Activated naive CD4-positive, alpha-beta T cell (primary cell): ENCODE measurements around the gene ARNT2.

Experiments
- DNase-seq, 4 experiments: peaks; one replicate each; lab custom pipeline; 2025; lab: John Stamatoyannopoulos, UW

Gene ARNT2

DNA sequence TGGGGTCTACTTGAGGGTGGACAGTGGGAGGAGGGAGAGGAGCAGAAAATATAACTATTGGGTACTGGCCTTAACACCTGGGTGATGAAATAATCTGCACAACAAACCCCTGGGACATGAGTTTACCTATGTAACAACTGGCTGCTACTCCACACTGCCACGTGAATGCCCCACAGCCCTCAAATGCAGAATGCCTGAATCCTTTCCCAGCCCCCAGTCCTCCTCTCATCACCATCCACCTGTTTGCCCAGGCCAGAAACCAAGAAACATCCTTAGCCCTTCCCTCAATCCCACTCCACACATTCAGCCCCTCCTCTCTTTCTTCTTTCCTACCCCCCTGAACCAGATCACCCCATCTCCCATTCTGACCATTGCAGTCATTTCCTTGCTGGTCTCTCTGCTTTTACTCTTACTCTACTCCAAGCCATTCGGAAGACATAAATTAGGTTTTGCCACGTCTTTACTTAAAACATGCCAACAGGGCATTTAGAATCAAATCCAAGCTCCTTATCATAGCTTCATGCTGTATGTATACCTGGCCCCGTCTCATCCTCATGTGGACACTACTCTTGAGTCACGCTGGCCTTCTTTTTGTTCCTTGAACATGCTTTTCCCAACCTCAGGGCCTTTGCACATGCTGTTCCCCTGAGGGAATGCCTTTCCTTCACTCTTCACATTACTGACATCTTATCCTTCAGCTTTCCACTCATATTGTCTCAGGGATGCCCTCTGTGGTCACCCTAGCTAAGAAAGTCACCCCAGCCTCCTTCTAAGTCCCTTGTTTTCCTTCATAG, 153.5 kb downstream of the ARNT2 start:
- no peak for DNase-seq

- DNase-seq = no peak
These were observed 154.6 kb downstream of the ARNT2 start for GRCh38 chr15:80558631-80559319.

GRCh38 chr15:80559320-80559693, 155.1 kb downstream of the ARNT2 start:
- no peak for DNase-seq

GRCh38 chr15:80559761-80560160, 155.6 kb downstream of the ARNT2 start:
- no peak for DNase-seq

- DNase-seq = no peak
These were observed 156.6 kb downstream of the ARNT2 start for GRCh38 chr15:80560601-80561400.

DNA sequence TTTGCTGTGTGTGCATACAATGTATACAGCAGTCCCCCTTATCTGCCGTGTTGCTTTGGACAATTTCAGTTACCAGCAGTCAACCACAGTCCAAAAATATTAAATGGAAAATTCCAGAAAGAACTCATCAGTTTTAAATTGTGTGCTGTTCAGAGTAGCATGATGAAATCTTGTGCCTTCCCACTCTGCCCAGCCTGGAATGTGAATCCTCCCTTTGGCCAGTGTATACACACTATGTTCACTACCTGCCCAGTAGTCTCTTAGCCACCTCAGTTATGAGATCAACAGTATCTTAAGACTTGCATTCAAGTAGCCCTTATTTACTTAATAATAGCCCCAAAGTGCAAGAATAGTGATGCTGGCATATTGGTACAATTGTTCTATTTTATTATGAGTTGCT, 157.3 kb downstream of the ARNT2 start:
- no peak for DNase-seq

DNA sequence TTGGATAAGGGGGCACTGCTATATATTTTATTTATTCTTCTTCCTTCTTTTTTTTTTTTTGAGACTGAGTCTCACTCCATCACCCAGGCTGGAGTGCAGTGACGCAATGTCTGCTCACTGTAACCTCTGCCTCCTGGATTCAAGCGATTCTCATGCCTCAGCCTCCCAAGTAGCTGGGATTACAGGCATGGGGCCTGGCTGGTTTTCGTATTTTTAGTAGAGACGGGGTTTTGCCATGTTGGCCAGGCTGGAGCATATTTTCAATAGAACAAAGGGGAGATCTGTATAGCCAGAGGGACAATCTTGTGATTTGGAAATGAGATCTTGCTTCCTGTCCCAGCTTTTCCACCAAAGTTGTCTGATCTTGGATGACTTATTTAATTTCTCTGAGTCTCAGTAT, 157.9 kb downstream of the ARNT2 start:
- no peak for DNase-seq

DNA sequence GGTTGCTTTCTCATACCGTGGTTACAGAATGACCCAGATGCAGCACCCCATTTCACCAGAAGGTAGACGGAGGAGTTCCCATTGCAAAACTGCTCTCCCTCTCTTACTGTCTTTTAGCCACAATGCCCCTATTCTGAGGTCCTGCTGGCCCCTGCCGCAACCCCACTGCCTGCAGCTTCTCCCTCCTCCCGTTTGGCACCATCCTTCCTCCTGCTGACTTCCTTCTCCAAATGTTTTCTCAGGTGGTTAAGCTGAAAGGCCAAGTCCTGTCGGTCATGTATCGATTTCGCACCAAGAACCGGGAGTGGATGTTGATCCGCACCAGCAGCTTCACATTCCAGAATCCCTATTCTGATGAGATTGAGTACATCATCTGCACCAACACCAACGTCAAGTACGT, 158.7 kb downstream of the ARNT2 start:
- DNase-seq = no peak

- no peak for DNase-seq
These were observed 159.3 kb downstream of the ARNT2 start for GRCh38 chr15:80563372-80563997.

- no peak for DNase-seq
These were observed 159.9 kb downstream of the ARNT2 start for GRCh38 chr15:80564056-80564455.

- DNase-seq = no peak
These were observed 161.2 kb downstream of the ARNT2 start for GRCh38 chr15:80565398-80565797.

DNA sequence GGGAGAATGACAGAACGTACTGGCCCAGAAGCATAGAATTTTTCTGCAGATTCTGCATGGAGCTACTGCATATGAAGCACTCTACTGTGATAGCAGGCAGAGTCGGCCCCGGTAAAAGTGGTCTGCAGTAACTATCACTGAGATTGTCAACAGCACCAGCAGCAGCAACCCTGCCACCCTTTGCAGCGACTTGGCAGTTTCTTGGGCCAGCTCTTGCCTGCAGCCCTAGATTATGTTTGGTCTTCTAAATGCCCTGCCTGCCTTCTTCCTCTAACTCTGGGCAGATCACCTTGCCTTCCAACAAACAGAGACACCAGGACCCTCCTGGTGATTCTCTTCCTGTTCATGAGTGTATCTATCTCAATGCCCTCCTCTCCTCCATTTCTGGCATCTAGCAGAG, 161.8 kb downstream of the ARNT2 start:
- DNase-seq = no peak

- DNase-seq = no peak
These were observed 163.6 kb downstream of the ARNT2 start for GRCh38 chr15:80567721-80568157.

- no peak for DNase-seq
These were observed 164.1 kb downstream of the ARNT2 start for GRCh38 chr15:80568298-80568697.

- no peak for DNase-seq
These were observed 164.9 kb downstream of the ARNT2 start for GRCh38 chr15:80568876-80569605.

DNA sequence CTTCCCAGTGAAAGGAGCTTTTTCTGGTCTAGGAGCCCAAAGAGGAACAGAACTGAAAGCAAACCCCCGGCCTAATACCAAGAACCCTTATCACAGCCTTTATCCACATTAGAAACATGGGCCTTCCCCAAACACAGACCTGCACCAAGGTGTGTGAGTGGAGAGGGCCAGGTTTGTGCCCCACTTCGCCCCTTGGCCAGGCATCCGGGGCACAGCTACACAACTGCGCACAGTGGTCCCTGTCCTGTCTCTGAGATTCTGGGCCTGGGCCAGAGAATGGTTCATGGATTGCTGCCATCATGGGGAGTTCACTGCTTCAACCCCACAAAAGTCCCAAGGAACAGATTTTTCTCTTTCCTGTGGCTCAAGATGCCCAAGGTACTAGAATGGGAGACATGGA, 165.5 kb downstream of the ARNT2 start:
- DNase-seq = no peak

DNA sequence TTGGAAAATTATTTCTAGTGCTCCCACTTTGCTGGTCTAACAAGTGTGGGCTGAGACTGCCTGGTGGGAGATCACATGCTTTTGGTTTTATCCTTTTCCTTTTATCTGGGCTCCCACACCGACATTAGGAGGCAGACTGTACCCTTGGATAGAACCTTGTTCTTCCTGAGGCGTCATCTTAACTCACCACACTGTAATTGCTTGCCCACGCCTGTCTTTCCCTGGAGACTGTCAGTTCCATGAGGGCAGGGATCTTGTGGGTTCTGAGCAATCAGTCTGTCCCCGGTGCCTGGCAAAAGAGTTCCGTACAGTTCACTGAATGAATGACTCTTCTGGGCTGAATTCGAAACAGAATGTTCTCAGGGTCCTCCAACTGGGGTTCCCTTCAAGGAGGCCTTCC, 166.4 kb downstream of the ARNT2 start:
- no peak for DNase-seq

DNA sequence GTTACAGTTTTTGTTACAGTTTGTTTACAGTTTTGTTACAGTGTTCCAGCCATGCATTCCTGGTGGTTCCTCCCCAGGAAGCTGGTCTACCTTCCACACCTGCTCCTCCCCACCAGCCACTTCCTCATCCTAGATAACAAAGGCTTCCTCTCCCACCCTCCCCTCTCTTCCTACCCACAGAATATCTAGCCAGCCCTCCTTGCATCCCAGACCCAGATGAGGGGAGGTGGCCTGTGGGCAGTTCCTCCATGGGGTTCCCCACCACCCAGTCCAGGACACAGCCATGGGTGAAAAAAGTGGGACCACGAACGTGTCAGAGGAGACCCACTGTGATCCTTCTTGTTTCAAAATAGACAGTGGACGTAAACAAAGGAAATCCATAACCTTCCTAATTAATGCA, 168.2 kb downstream of the ARNT2 start:
- no peak for DNase-seq

GRCh38 chr15:80573606-80574005, 169.4 kb downstream of the ARNT2 start:
- DNase-seq = no peak

DNA sequence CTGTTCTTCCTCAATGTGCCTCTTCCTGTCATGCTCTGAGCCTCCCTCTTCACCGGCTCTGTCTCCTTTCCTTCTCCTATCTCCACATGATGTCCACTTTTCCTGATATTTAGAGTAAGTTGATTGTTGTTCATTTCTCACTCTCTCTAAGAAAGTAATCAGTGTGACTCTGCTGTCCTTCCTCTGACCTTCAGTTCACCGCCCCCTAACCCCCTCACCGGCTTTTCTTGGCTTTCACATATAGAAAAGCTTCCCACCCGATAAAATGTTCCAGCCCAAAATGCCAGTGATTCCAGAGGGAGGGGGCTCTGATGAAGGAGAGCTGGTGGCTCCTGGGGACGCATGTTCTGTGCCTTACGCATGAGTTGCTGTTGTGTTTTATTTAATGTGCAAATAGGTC, 170.4 kb downstream of the ARNT2 start:
- DNase-seq = no peak

- no peak for DNase-seq
These were observed 172.4 kb downstream of the ARNT2 start for GRCh38 chr15:80576519-80577090.
